ENCODE measurements around the gene CDKN1A.
A peak's percentile ranks its signal among the peaks of the same experiment; 100 is the strongest.
"Not testable (repeated sequence)": the region's sequence is repeated elsewhere in the genome, so short reads cannot be mapped to it uniquely, and the experiment has no call there.

Gene CDKN1A

GRCh38 chr6:36722879-36723278, 44.4 kb downstream of the CDKN1A start:
- no peak for DNase-seq

- DNase-seq: not testable (repeated sequence)
Observed at GRCh38 chr6:36723992-36724391, 45.5 kb downstream of the CDKN1A start.

GRCh38 chr6:36724514-36725390, 46.2 kb downstream of the CDKN1A start:
- peak; percentile 44 for DNase-seq

- no peak for DNase-seq
Observed at GRCh38 chr6:36725581-36725980, 47.1 kb downstream of the CDKN1A start.

GRCh38 chr6:36727505-36728021, 49.0 kb downstream of the CDKN1A start:
- peak; percentile 32 for DNase-seq

GRCh38 chr6:36728289-36729160, 50.0 kb downstream of the CDKN1A start:
- no peak for DNase-seq

GRCh38 chr6:36729161-36729524, 50.6 kb downstream of the CDKN1A start:
- no peak for DNase-seq

GRCh38 chr6:36730424-36731380, 52.2 kb downstream of the CDKN1A start:
- DNase-seq: no peak

GRCh38 chr6:36731622-36732310, 53.3 kb downstream of the CDKN1A start:
- no peak for DNase-seq

- DNase-seq: no peak
Observed at GRCh38 chr6:36733300-36733699, 54.8 kb downstream of the CDKN1A start.

GRCh38 chr6:36734486-36735060, 56.1 kb downstream of the CDKN1A start:
- no peak for DNase-seq

- DNase-seq: no peak
Observed at GRCh38 chr6:36735110-36736071, 56.9 kb downstream of the CDKN1A start.
